ENCODE measurements around the gene SMYD3.
A peak's percentile ranks its signal among the peaks of the same experiment; 100 is the strongest.

Gene SMYD3

GRCh38 chr1:246152986-246153431 lies 354.1 kb downstream of the SMYD3 start:
- Histone ChIP-seq H3K27me3 (ENCODE audit: insufficient read depth, poor library complexity, severe bottlenecking) (no peaks in the 10 kb centered on the region), H3K27ac (replicated peaks) (peak overlapping the region; percentile 27), H3K4me3 (replicated peaks; ENCODE audit: insufficient read depth, low read length) (no peak overlapping the region)
- DNase-seq (ENCODE audit: low read depth in 1 of 2, low spot score in 1 of 2), result peak; percentile 54 to 91
- TF ChIP-seq REST (IDR thresholded peaks at IDR 0.05; ENCODE audit: insufficient replicate concordance, low read depth) (no peak), SPI1 (IDR thresholded peaks at IDR 0.05; ENCODE audit: borderline replicate concordance, low read depth) (peak; percentile 80)

- no peaks in the 10 kb centered on the region for H3K27me3 ChIP-seq (ENCODE audit: insufficient read depth, poor library complexity, severe bottlenecking)
- no peak for DNase-seq (ENCODE audit: low read depth in 1 of 2, low spot score in 1 of 2)
- H3K4me3 ChIP-seq (replicated peaks; ENCODE audit: insufficient read depth, low read length), result no peak overlapping the region
- peak overlapping the region; percentile 27 for H3K27ac ChIP-seq (replicated peaks)
- TF ChIP-seq POLR2AphosphoS5 (IDR thresholded peaks at IDR 0.05; ENCODE audit: low read depth), result no peak
- no peak for TF ChIP-seq SPI1 (IDR thresholded peaks at IDR 0.05; ENCODE audit: borderline replicate concordance, low read depth)
- no peak for TF ChIP-seq GABPA (IDR thresholded peaks at IDR 0.05; ENCODE audit: low read depth)
- no peak for TF ChIP-seq CTCF (IDR thresholded peaks at IDR 0.05; ENCODE audit: insufficient read depth, low read length)
- TF ChIP-seq REST (IDR thresholded peaks at IDR 0.05; ENCODE audit: insufficient replicate concordance, low read depth), result no peak
These were observed 355.2 kb downstream of the SMYD3 start for GRCh38 chr1:246151796-246152434.

GRCh38 chr1:246149543-246149942 lies 357.5 kb downstream of the SMYD3 start:
- H3K27me3 ChIP-seq (ENCODE audit: insufficient read depth, poor library complexity, severe bottlenecking), result no peaks in the 10 kb centered on the region
- H3K27ac ChIP-seq (replicated peaks), result no peak overlapping the region
- TF ChIP-seq REST (IDR thresholded peaks at IDR 0.05; ENCODE audit: insufficient replicate concordance, low read depth) (no peak), CTCF (IDR thresholded peaks at IDR 0.05; ENCODE audit: insufficient read depth, low read length) (no peak), POLR2AphosphoS5 (IDR thresholded peaks at IDR 0.05; ENCODE audit: low read depth) (no peak), GABPA (IDR thresholded peaks at IDR 0.05; ENCODE audit: low read depth) (no peak), SPI1 (IDR thresholded peaks at IDR 0.05; ENCODE audit: borderline replicate concordance, low read depth) (no peak)
- DNase-seq (ENCODE audit: low read depth in 1 of 2, low spot score in 1 of 2), result no peak
- H3K4me3 ChIP-seq (replicated peaks; ENCODE audit: insufficient read depth, low read length), result no peak overlapping the region
